Measurements from ENCODE around the gene PDE9A. TPM values are rescaled to one million over a fixed set of nuclear protein-coding genes. Genes with fewer than 3 reads are reported as not detected.

PDE9A gene
- polyA plus RNA-seq, 2 of the 4 experiments (the other 2 are of a cell fraction) = 1.3 to 3.1 TPM

- WGBS (ENCODE audit: missing lambda C conversion rate) = 88% methylated on average over 7 of the region's 7 CpGs
- H3K4me2 ChIP-seq = no peak overlapping the region
- ATAC-seq (no peak), DNase-seq (ENCODE audit: low read depth in 1 of 2, low spot score in 1 of 2) (no peak), FAIRE-seq (no peak)
- TF ChIP-seq MYC (IDR thresholded peaks at IDR 0.05; ENCODE audit: borderline replicate concordance, low read length) (no peak), ZC3H11A (IDR thresholded peaks at IDR 0.05) (no peak), HOXA7 (CRISPR knock-in tag; IDR thresholded peaks at IDR 0.05) (no peak), HOXB13 (CRISPR knock-in tag; IDR thresholded peaks at IDR 0.05; ENCODE audit: low read depth) (no peak), ZFP36 (IDR thresholded peaks at IDR 0.05; ENCODE audit: borderline replicate concordance, partially characterized antibody) (no peak), CEBPB (IDR thresholded peaks at IDR 0.05) (no peak), PHF8 (IDR thresholded peaks at IDR 0.05; ENCODE audit: borderline replicate concordance, low read depth) (no peak), TFCP2L1 (CRISPR knock-in tag; IDR thresholded peaks at IDR 0.05) (no peak), SREBF2 (IDR thresholded peaks at IDR 0.05) (no peak)
- ChIA-PET POLR2A (no interaction called here), CTCF (no interaction called here)
- H3K9me3 ChIP-seq = no peaks in the 10 kb centered on the region
- H3K27ac ChIP-seq = no peak overlapping the region
- peaks cover 15% of the 10 kb centered on the region; the same call in 2 of the 3 replicates for H3K4me1 ChIP-seq
- no peak overlapping the region for H3K4me3 ChIP-seq
Measured at GRCh38 chr21:42733037-42733627, 79.7 kb downstream of the PDE9A start.

- Histone ChIP-seq H3K4me2 (peak overlapping the region; percentile 53), H3K4me1 (peaks cover 15% of the 10 kb centered on the region; the same call in 2 of the 3 replicates), H3K27ac (no peak overlapping the region), H3K9me3 (no peaks in the 10 kb centered on the region), H3K4me3 (no peak overlapping the region)
- CTCF ChIA-PET = no interaction called here
- ATAC-seq (no peak), FAIRE-seq (no peak), DNase-seq (ENCODE audit: low read depth in 1 of 2, low spot score in 1 of 2) (no peak)
- 69% methylated on average over 7 of the region's 7 CpGs for WGBS (ENCODE audit: missing lambda C conversion rate)
- POLR2A ChIA-PET = no interaction called here
- no peak for TF ChIP-seq TFCP2L1 (CRISPR knock-in tag; IDR thresholded peaks at IDR 0.05)
- TF ChIP-seq, protein P1, sequence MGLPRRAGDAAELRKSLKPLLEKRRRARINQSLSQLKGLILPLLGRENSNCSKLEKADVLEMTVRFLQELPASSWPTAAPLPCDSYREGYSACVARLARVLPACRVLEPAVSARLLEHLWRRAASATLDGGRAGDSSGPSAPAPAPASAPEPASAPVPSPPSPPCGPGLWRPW (IDR thresholded peaks at IDR 0.05) = no peak
- TF ChIP-seq HOXA7 (CRISPR knock-in tag; IDR thresholded peaks at IDR 0.05) = no peak
- TF ChIP-seq KDM1A (IDR thresholded peaks at IDR 0.05; ENCODE audit: low read depth) = no peak
- TF ChIP-seq POLR2A (IDR thresholded peaks at IDR 0.05; ENCODE audit: low read length) = no peak
- TF ChIP-seq EHMT2 (IDR thresholded peaks at IDR 0.05; ENCODE audit: low read depth) = no peak
Measured at GRCh38 chr21:42733874-42734273, 80.5 kb downstream of the PDE9A start.

GRCh38 chr21:42734323-42734971, 81.0 kb downstream of the PDE9A start:
- no peak overlapping the region for H3K4me3 ChIP-seq
- FAIRE-seq = no peak
- DNase-seq (ENCODE audit: low read depth in 1 of 2, low spot score in 1 of 2) = peak; percentile 36 to 66
- ATAC-seq = peak in 1 of 2 experiments; percentile 67; a peak in 4 of 6 replicates
- TF ChIP-seq CBX2 (IDR thresholded peaks at IDR 0.05; ENCODE audit: borderline replicate concordance, low read depth) (no peak), ZNF302 (CRISPR knock-in tag; IDR thresholded peaks at IDR 0.05) (no peak), CHD2 (IDR thresholded peaks at IDR 0.05; ENCODE audit: low read length, partially characterized antibody) (no peak)
- ChIA-PET CTCF (interaction anchor here (1.0 kb wide), 1 partner anchor 12 kb away, joined by 3 read pairs; no protein-coding TSS in a partner anchor), POLR2A (no interaction called here)
- H3K27ac ChIP-seq = peak overlapping the region in 1 of 2 experiments; percentile 11; a peak in 1 of 6 replicates
- H3K4me1 ChIP-seq = peaks cover 15% of the 10 kb centered on the region; the same call in 2 of the 3 replicates
- no peaks in the 10 kb centered on the region for H3K9me3 ChIP-seq
- peak overlapping the region; percentile 53 for H3K4me2 ChIP-seq
- 17% methylated on average over 7 of the region's 7 CpGs for WGBS (ENCODE audit: missing lambda C conversion rate)

- Histone ChIP-seq H3K27ac (no peak overlapping the region; a peak in 1 of 6 replicates), H3K4me1 (peaks cover 15% of the 10 kb centered on the region; the same call in 2 of the 3 replicates), H3K9me3 (no peaks in the 10 kb centered on the region), H3K4me3 (no peak overlapping the region), H3K4me2 (peak overlapping the region; percentile 53; the same call in 2 of the 3 replicates)
- FAIRE-seq (no peak), ATAC-seq (no peak), DNase-seq (ENCODE audit: low read depth in 1 of 2, low spot score in 1 of 2) (no peak)
- TF ChIP-seq ESRRA (IDR thresholded peaks at IDR 0.05; ENCODE audit: borderline replicate concordance, low read length) (no peak), CEBPB (IDR thresholded peaks at IDR 0.05) (no peak), ZC3H11A (IDR thresholded peaks at IDR 0.05) (no peak), HMGXB4 (CRISPR knock-in tag; IDR thresholded peaks at IDR 0.05; ENCODE audit: borderline replicate concordance) (no peak), HDAC2 (IDR thresholded peaks at IDR 0.05) (no peak), TP53 (CRISPR knock-in tag; IDR thresholded peaks at IDR 0.05) (no peak), ATOH8 (CRISPR knock-in tag; IDR thresholded peaks at IDR 0.05; ENCODE audit: low read depth) (no peak), MAX (IDR thresholded peaks at IDR 0.05) (no peak), RAD21 (conservative IDR thresholded peaks at IDR 0.05 in 1 of 2, IDR thresholded peaks at IDR 0.05 in 1 of 2) (no peak), KDM1A (IDR thresholded peaks at IDR 0.05; ENCODE audit: low read depth) (no peak)
- TF ChIP-seq, protein P2, sequence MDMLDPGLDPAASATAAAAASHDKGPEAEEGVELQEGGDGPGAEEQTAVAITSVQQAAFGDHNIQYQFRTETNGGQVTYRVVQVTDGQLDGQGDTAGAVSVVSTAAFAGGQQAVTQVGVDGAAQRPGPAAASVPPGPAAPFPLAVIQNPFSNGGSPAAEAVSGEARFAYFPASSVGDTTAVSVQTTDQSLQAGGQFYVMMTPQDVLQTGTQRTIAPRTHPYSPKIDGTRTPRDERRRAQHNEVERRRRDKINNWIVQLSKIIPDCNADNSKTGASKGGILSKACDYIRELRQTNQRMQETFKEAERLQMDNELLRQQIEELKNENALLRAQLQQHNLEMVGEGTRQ (IDR thresholded peaks at IDR 0.05) = no peak
- WGBS (ENCODE audit: missing lambda C conversion rate) = 80% methylated on average over 5 of the region's 8 CpGs
- ChIA-PET POLR2A (no interaction called here), CTCF (interaction anchor here (1.0 kb wide), 1 partner anchor 12 kb away, joined by 3 read pairs; no protein-coding TSS in a partner anchor)
Measured at GRCh38 chr21:42735061-42735460, 81.6 kb downstream of the PDE9A start.

All from A549 (cell line).